ENCODE results near the gene WWOX.

- no peak for TF ChIP-seq EZH2 (IDR thresholded peaks at IDR 0.05; ENCODE audit: borderline replicate concordance, insufficient read depth, low read depth, low read length, poor library complexity, severe bottlenecking)
- no peak for TF ChIP-seq CTCF (IDR thresholded peaks at IDR 0.05)
These were observed 277.0 kb downstream of the WWOX start for GRCh38 chr16:78376452-78376851.
